SK-N-SH (cell line): ENCODE data around the gene PRKCA. TPM values are rescaled to one million over a fixed set of nuclear protein-coding genes. Genes with fewer than 3 reads are reported as not detected.
A peak's percentile ranks its signal among the peaks of the same experiment; 100 is the strongest.

Source experiments
- CTCF ChIA-PET: fragments of 300-600, 350-600 bp; formaldehyde crosslinking; extraction: SDS; loops from one replicate; lab custom pipeline; 2021; lab: Yijun Ruan, JAX
- POLR2A ChIA-PET: fragments of 350-600 bp; sonication (Branson Sonifier 250); formaldehyde crosslinking; extraction: SDS; loops from one replicate; lab custom pipeline; 2020; ENCODE audit warnings: antibody characterized with exemption, inconsistent platforms; lab: Yijun Ruan, JAX
- DNase-seq: peaks from one replicate; pipeline ENCODE4 v3.0.0; 2012
- H2AFZ ChIP-seq: fragments of 200-600 bp; sonication (generic); 2 replicates; pipeline ENCODE4 v1.8.1; 2016; ENCODE audit warnings: antibody characterized with exemption, mild to moderate bottlenecking, low read depth
- H3F3A ChIP-seq: fragments of 200-600 bp; sonication (generic); replicated peaks from 2 replicates; pipeline ENCODE3; 2016; ENCODE audit warnings: antibody characterized with exemption, mild to moderate bottlenecking; ENCODE audit not compliant: insufficient read depth
- H3K27ac ChIP-seq, 2 experiments: fragments of 200-500 bp in 1 of 2; fragments of 200-600 bp in 1 of 2; sonication (Bioruptor generic) in 1 of 2; sonication (generic), shearing (Covaris generic) in 1 of 2; 2 replicates each; pipeline versions ENCODE4 v1.5.1 to v1.6.1; 2014 to 2016; ENCODE audit warnings: low read depth in 2 of 2, inconsistent platforms in 1 of 2, low read length in 1 of 2, mild to moderate bottlenecking in 1 of 2, mixed read lengths in 1 of 2
- H3K27me3 ChIP-seq: fragments of 200-600 bp; sonication (generic), shearing (Covaris generic); 2 replicates; pipeline ENCODE4 v1.6.1; 2016; ENCODE audit warnings: mixed run types; ENCODE audit not compliant: insufficient read depth
- H3K36me3 ChIP-seq, 2 experiments: fragments of 200-500 bp in 1 of 2; fragments of 200-600 bp in 1 of 2; sonication (Bioruptor generic) in 1 of 2; sonication (generic) in 1 of 2; replicated peaks in 1 of 2; 2 replicates each; pipeline versions ENCODE3 to v1.5.1; 2014 to 2016; ENCODE audit warnings: low read length in 1 of 2, mild to moderate bottlenecking in 1 of 2; ENCODE audit not compliant: insufficient read depth in 2 of 2, control insufficient read depth in 1 of 2
- H3K4me1 ChIP-seq, 2 experiments: fragments of 200-500 bp in 1 of 2; fragments of 200-600 bp in 1 of 2; sonication (Bioruptor generic) in 1 of 2; sonication (generic), shearing (Covaris generic) in 1 of 2; 2 replicates each; pipeline versions ENCODE4 v1.5.1 to v1.6.1; 2014 to 2016; ENCODE audit warnings: low read depth in 1 of 2, low read length in 1 of 2, mixed run types in 1 of 2; ENCODE audit not compliant: insufficient read depth in 2 of 2, control insufficient read depth in 1 of 2
- H3K4me2 ChIP-seq: fragments of 200-600 bp; sonication (generic), shearing (Covaris generic); 2 replicates; pipeline ENCODE4 v1.6.1; 2017; ENCODE audit warnings: mixed run types
- H3K4me3 ChIP-seq, 2 experiments: fragments of 200-500 bp in 1 of 2; fragments of 200-600 bp in 1 of 2; sonication (Bioruptor generic) in 1 of 2; sonication (generic), shearing (Covaris generic) in 1 of 2; 2 replicates each; pipeline versions ENCODE4 v1.5.1 to v1.8.1; 2014 to 2016; ENCODE audit warnings: low read depth in 2 of 2, inconsistent platforms in 1 of 2, low read length in 1 of 2, mild to moderate bottlenecking in 1 of 2, mixed read lengths in 1 of 2, moderate library complexity in 1 of 2
- H3K79me2 ChIP-seq: fragments of 200-600 bp; sonication (generic); 2 replicates; pipeline ENCODE4 v1.8.1; 2017; ENCODE audit warnings: mild to moderate bottlenecking; ENCODE audit not compliant: insufficient read depth
- H3K9ac ChIP-seq: fragments of 200-600 bp; sonication (generic); 2 replicates; pipeline ENCODE4 v1.6.1; 2017; ENCODE audit warnings: mixed run types
- H3K9me2 ChIP-seq: fragments of 200-600 bp; sonication (generic); 2 replicates; pipeline ENCODE4 v1.6.1; 2017; ENCODE audit warnings: mixed run types
- H3K9me3 ChIP-seq: fragments of 200-600 bp; sonication (generic); 2 replicates; pipeline ENCODE4 v1.6.1; 2017; ENCODE audit warnings: mixed run types, mild to moderate bottlenecking, moderate library complexity
- H4K20me1 ChIP-seq: fragments of 200-600 bp; sonication (generic); 2 replicates; pipeline ENCODE4 v1.6.1; 2017; ENCODE audit warnings: mild to moderate bottlenecking, mixed run types; ENCODE audit not compliant: insufficient read depth
- CTCF ChIP-seq: fragments of 200-600 bp; sonication (generic); IDR thresholded peaks from 2 replicates; pipeline ENCODE4 v1.6.1; 2017; ENCODE audit warnings: antibody characterized with exemption, mild to moderate bottlenecking, moderate library complexity
- ELF1 ChIP-seq: IDR thresholded peaks from 2 replicates; pipeline ENCODE4 v1.4.0; 2012
- EP300 ChIP-seq, 2 experiments: IDR thresholded peaks; 2 replicates each; pipeline versions ENCODE4 v1.4.0 to v1.6.1; 2012; ENCODE audit warnings: borderline replicate concordance in 1 of 2, low read depth in 1 of 2, low read length in 1 of 2
- FOXJ3 ChIP-seq: sonication (generic); formaldehyde crosslinking; IDR thresholded peaks from 2 replicates; pipeline ENCODE4 v1.5.1; 2020; ENCODE audit warnings: mild to moderate bottlenecking, missing genetic modification reagents
- FOXM1 ChIP-seq: IDR thresholded peaks from 2 replicates; pipeline ENCODE4 v1.4.0; 2012; ENCODE audit warnings: low read depth, mild to moderate bottlenecking
- JUND ChIP-seq: IDR thresholded peaks from 2 replicates; pipeline ENCODE4 v1.4.0; 2012
- MAX ChIP-seq: IDR thresholded peaks from 2 replicates; pipeline ENCODE4 v1.4.0; 2012; ENCODE audit warnings: low read depth
- MEF2A ChIP-seq: IDR thresholded peaks from 2 replicates; pipeline ENCODE4 v1.4.0; 2012; ENCODE audit warnings: low read depth, borderline replicate concordance
- MXI1 ChIP-seq: IDR thresholded peaks from 2 replicates; pipeline ENCODE4 v1.6.1; 2012; ENCODE audit warnings: mild to moderate bottlenecking, low read depth, low read length, improper control_type of control experiment
- NFIC ChIP-seq: IDR thresholded peaks from 2 replicates; pipeline ENCODE4 v1.4.0; 2012; ENCODE audit warnings: borderline replicate concordance
- PBX3 ChIP-seq: IDR thresholded peaks from 2 replicates; pipeline ENCODE4; 2012
- RCOR1 ChIP-seq: fragments of 150-350 bp; IDR thresholded peaks from 2 replicates; pipeline ENCODE4 v1.6.1; 2017; ENCODE audit warnings: antibody characterized with exemption, low read length
- REST ChIP-seq: IDR thresholded peaks from 2 replicates; pipeline ENCODE4 v1.6.1; 2012; ENCODE audit warnings: mild to moderate bottlenecking, low read depth, low read length, moderate library complexity
- RFX5 ChIP-seq: IDR thresholded peaks from 2 replicates; pipeline ENCODE4 v1.6.1; 2012; ENCODE audit warnings: mild to moderate bottlenecking, improper control_type of control experiment, low read length
- SIN3A ChIP-seq: IDR thresholded peaks from 2 replicates; pipeline ENCODE4 v1.6.1; 2012; ENCODE audit warnings: low read depth, mild to moderate bottlenecking, low read length, moderate library complexity, borderline replicate concordance
- SMC3 ChIP-seq: IDR thresholded peaks from 2 replicates; pipeline ENCODE4 v1.6.1; 2012; ENCODE audit warnings: low read depth, low read length, improper control_type of control experiment
- TAF1 ChIP-seq: IDR thresholded peaks from 2 replicates; pipeline ENCODE4 v1.6.1; 2012; ENCODE audit warnings: low read depth, mild to moderate bottlenecking, low read length, moderate library complexity, borderline replicate concordance
- TCF12 ChIP-seq: IDR thresholded peaks from 2 replicates; pipeline ENCODE4 v1.4.0; 2012
- USF1 ChIP-seq: IDR thresholded peaks from 2 replicates; pipeline ENCODE4 v1.4.0; 2012; ENCODE audit warnings: low read depth, borderline replicate concordance
- USF2 ChIP-seq: fragments of 150-350 bp; IDR thresholded peaks from 2 replicates; pipeline ENCODE4 v1.6.1; 2017; ENCODE audit warnings: antibody characterized with exemption, low read length, low read depth, borderline replicate concordance
- ZBTB33 ChIP-seq: IDR thresholded peaks from 2 replicates; pipeline ENCODE4 v1.4.0; 2012; ENCODE audit warnings: low read depth, borderline replicate concordance
- WGBS: methylation state at CpG from one replicate; pipeline ENCODE4 v1.1.6; 2017; ENCODE audit warnings: low lambda C conversion rate; 5-methylcytosine and 5-hydroxymethylcytosine counted together
- polyA plus RNA-seq, 3 experiments: library from polyadenylated mRNA; depleted of rRNA; stranded (reverse); fragments of >200 nt; gene quantifications; 2 replicates each; pipeline ENCODE4 v1.2.3, GENCODE V29; 2012

Gene PRKCA
- polyA plus RNA-seq, 1 of the 3 experiments (the other 2 are of a cell fraction), result 108 TPM

GRCh38 chr17:66507103-66507923 lies 204.9 kb downstream of the PRKCA start:
- ChIA-PET CTCF (interaction anchor here (0.8 to 1.1 kb wide), 4 partner anchors 15 to 307 kb away, joined by 3 read pairs; no protein-coding TSS in a partner anchor), POLR2A (no interaction called here)
- H3K79me2 ChIP-seq, result peaks cover 100% of the 10 kb centered on the region
- TF ChIP-seq USF1 (no peak), CTCF (no peak), EP300 (IDR thresholded peaks at IDR 0.05; ENCODE audit: borderline replicate concordance in 1 of 2, low read depth in 1 of 2, low read length in 1 of 2) (peak in 1 of 2 experiments; percentile 37; a peak in 1 of 4 replicates), SIN3A (peak; percentile 48; the same call in 1 of the 2 replicates), MAX (peak; percentile 62), PBX3 (0 out of 2 replicates have a peak, but pooled peaks have one; percentile 6), RFX5 (no peak), MXI1 (no peak), ZBTB33 (no peak), TAF1 (no peak), USF2 (no peak), TCF12 (peak; percentile 33; the same call in 1 of the 2 replicates), FOXM1 (no peak), ELF1 (no peak), FOXJ3 (CRISPR knock-in tag) (no peak), NFIC (peak; percentile 82), RCOR1 (no peak), JUND (peak; percentile 74), REST (no peak), SMC3 (no peak), MEF2A (no peak)

More at GRCh38 chr17:66507103-66507923, 204.9 kb downstream of the PRKCA start:
- Histone ChIP-seq H4K20me1 (0 out of 2 replicates have a peak, but pooled peaks cover 3% of the 10 kb centered on the region), H2AFZ (peak overlapping the region; percentile 25; the same call in 1 of the 2 replicates), H3K9ac (peak overlapping the region; percentile 32), H3K27ac (peak overlapping the region; percentile 69 to 83), H3K4me2 (peak overlapping the region; percentile 60), H3K4me3 (no peak overlapping the region), H3F3A (peaks cover 54% of the 10 kb centered on the region), H3K4me1 (peaks cover 8 to 34% of the 10 kb centered on the region in 2 experiments), H3K27me3 (no peaks in the 10 kb centered on the region), H3K36me3 (peaks cover 0 to 6% of the 10 kb centered on the region in 2 experiments), H3K9me2 (no peaks in the 10 kb centered on the region), H3K9me3 (no peaks in the 10 kb centered on the region)
- no peak for DNase-seq
- 61% methylated on average over 7 of the region's 7 CpGs for WGBS
